DND-41 (cell line): ENCODE results near the gene MEGF11.

Source experiments
- ATAC-seq: fragments of 200-7000 bp; cut with Tn5 transposase; 3 replicates; pipeline ENCODE4 v1.9.1; 2021; ENCODE audit warnings: low read depth; ENCODE audit not compliant: insufficient read depth
- DNase-seq: peaks from one replicate; pipeline ENCODE4 v3.0.0-alpha.2; 2020
- H2AFZ ChIP-seq: 2 replicates; pipeline ENCODE4 v1.6.0; 2012; ENCODE audit warnings: low read depth, low read length
- H3K27ac ChIP-seq: 2 replicates; pipeline ENCODE4 v1.5.1; 2012; ENCODE audit warnings: low read length, inconsistent platforms
- H3K27me3 ChIP-seq: fragments of 200-600 bp; sonication (generic); 2 replicates; pipeline ENCODE4 v1.6.0; 2012; ENCODE audit warnings: low read length, mild to moderate bottlenecking, inconsistent platforms; ENCODE audit not compliant: insufficient read depth, poor library complexity
- H3K36me3 ChIP-seq: 2 replicates; pipeline ENCODE4 v1.5.1; 2012; ENCODE audit warnings: low read length, inconsistent platforms; ENCODE audit not compliant: insufficient read depth
- H3K4me1 ChIP-seq: 2 replicates; pipeline ENCODE4 v1.5.1; 2012; ENCODE audit warnings: mild to moderate bottlenecking, low read length; ENCODE audit not compliant: insufficient read depth
- H3K4me2 ChIP-seq: 2 replicates; pipeline ENCODE4 v1.6.0; 2012; ENCODE audit warnings: mild to moderate bottlenecking, moderate library complexity, low read length, inconsistent platforms; ENCODE audit not compliant: insufficient read depth
- H3K4me3 ChIP-seq, 2 experiments: fragments of 200-600 bp in 1 of 2; shearing (Covaris generic) in 1 of 2; 2 replicates each; pipeline ENCODE4 v1.5.1; 2012 to 2016; ENCODE audit warnings: inconsistent platforms in 2 of 2, low read length in 2 of 2, mild to moderate bottlenecking in 2 of 2, low read depth in 1 of 2, moderate library complexity in 1 of 2
- H3K79me2 ChIP-seq: 2 replicates; pipeline ENCODE4 v1.6.0; 2012; ENCODE audit warnings: low read length, inconsistent platforms; ENCODE audit not compliant: insufficient read depth
- H3K9ac ChIP-seq: 2 replicates; pipeline ENCODE4 v1.6.0; 2012; ENCODE audit warnings: low read depth, mild to moderate bottlenecking, inconsistent platforms, low read length, moderate library complexity
- H3K9me3 ChIP-seq: 2 replicates; pipeline ENCODE4 v1.5.1; 2012; ENCODE audit warnings: low read length, moderate library complexity, mild to moderate bottlenecking, inconsistent platforms; ENCODE audit not compliant: insufficient read depth, severe bottlenecking
- H4K20me1 ChIP-seq: 2 replicates; pipeline ENCODE4 v1.6.0; 2012; ENCODE audit warnings: low read length; ENCODE audit not compliant: insufficient read depth
- CTCF ChIP-seq: IDR thresholded peaks from 2 replicates; pipeline ENCODE4 v1.5.1; 2012; ENCODE audit warnings: borderline replicate concordance, low read length, moderate library complexity, mild to moderate bottlenecking; ENCODE audit not compliant: poor library complexity, severe bottlenecking; ENCODE audit errors: extremely low read depth
- EZH2 ChIP-seq: IDR thresholded peaks from 3 replicates; pipeline ENCODE4 v1.6.1; 2012; ENCODE audit warnings: borderline replicate concordance, low read depth, mild to moderate bottlenecking, moderate library complexity, low read length, inconsistent platforms; ENCODE audit not compliant: severe bottlenecking

MEGF11 gene

GRCh38 chr15:65912235-65912634 lies 341.3 kb downstream of the MEGF11 start:
- Histone ChIP-seq H2AFZ (no peak overlapping the region), H4K20me1 (no peaks in the 10 kb centered on the region), H3K27me3 (no peaks in the 10 kb centered on the region), H3K79me2 (no peaks in the 10 kb centered on the region), H3K27ac (no peak overlapping the region), H3K9ac (no peak overlapping the region), H3K4me1 (no peaks in the 10 kb centered on the region), H3K36me3 (peaks cover under 1% of the 10 kb centered on the region; the same call in 1 of the 2 replicates), H3K9me3 (no peaks in the 10 kb centered on the region), H3K4me2 (no peak overlapping the region), H3K4me3 (no peak overlapping the region)
- TF ChIP-seq EZH2, result no peak
- ATAC-seq (no peak), DNase-seq (no peak)

- H3K27me3 ChIP-seq, result no peaks in the 10 kb centered on the region
- no peak overlapping the region for H3K4me3 ChIP-seq
- no peak for DNase-seq
- H3K4me1 ChIP-seq, result no peaks in the 10 kb centered on the region
- H3K9me3 ChIP-seq, result no peaks in the 10 kb centered on the region
- no peaks in the 10 kb centered on the region for H4K20me1 ChIP-seq
- no peak overlapping the region for H3K9ac ChIP-seq
- no peak overlapping the region for H2AFZ ChIP-seq
- TF ChIP-seq EZH2 (no peak), CTCF (no peak)
- peaks cover 8% of the 10 kb centered on the region for H3K36me3 ChIP-seq
- ATAC-seq, result no peak
- H3K4me2 ChIP-seq, result no peak overlapping the region
- no peak overlapping the region for H3K27ac ChIP-seq
- no peaks in the 10 kb centered on the region for H3K79me2 ChIP-seq
Measured at GRCh38 chr15:65910341-65910740, 343.2 kb downstream of the MEGF11 start.

GRCh38 chr15:65909831-65910230 lies 343.7 kb downstream of the MEGF11 start:
- TF ChIP-seq EZH2 (no peak), CTCF (no peak)

GRCh38 chr15:65908876-65909275 lies 344.7 kb downstream of the MEGF11 start:
- no peak for DNase-seq
- H3K9me3 ChIP-seq, result no peaks in the 10 kb centered on the region
- H3K27me3 ChIP-seq, result no peaks in the 10 kb centered on the region
- no peak overlapping the region for H3K4me3 ChIP-seq
- H3K36me3 ChIP-seq, result peaks cover 16% of the 10 kb centered on the region
- ATAC-seq, result no peak
- no peak for TF ChIP-seq CTCF
- TF ChIP-seq EZH2, result no peak
- no peak overlapping the region for H2AFZ ChIP-seq
- no peak overlapping the region for H3K9ac ChIP-seq
- H3K79me2 ChIP-seq, result no peaks in the 10 kb centered on the region
- no peak overlapping the region for H3K4me2 ChIP-seq
- no peak overlapping the region for H3K27ac ChIP-seq
- H4K20me1 ChIP-seq, result no peaks in the 10 kb centered on the region
- H3K4me1 ChIP-seq, result no peaks in the 10 kb centered on the region

More at GRCh38 chr15:65909831-65910230, 343.7 kb downstream of the MEGF11 start:
- Histone ChIP-seq H3K4me3 (no peak overlapping the region), H4K20me1 (no peaks in the 10 kb centered on the region), H3K9ac (no peak overlapping the region), H3K4me2 (no peak overlapping the region), H3K27ac (no peak overlapping the region), H3K4me1 (no peaks in the 10 kb centered on the region), H3K79me2 (no peaks in the 10 kb centered on the region), H3K27me3 (no peaks in the 10 kb centered on the region), H3K9me3 (no peaks in the 10 kb centered on the region), H3K36me3 (peaks cover 8% of the 10 kb centered on the region), H2AFZ (no peak overlapping the region)
- ATAC-seq, result no peak
- no peak for DNase-seq
